ENCODE measurements around the gene STARD5. TPM values are rescaled to one million over a fixed set of nuclear protein-coding genes. Genes with fewer than 3 reads are reported as not detected.

STARD5 gene
- total and polyA plus RNA-seq, 8 donors: 1.1 to 4.0 (median 2.1) TPM

DNA sequence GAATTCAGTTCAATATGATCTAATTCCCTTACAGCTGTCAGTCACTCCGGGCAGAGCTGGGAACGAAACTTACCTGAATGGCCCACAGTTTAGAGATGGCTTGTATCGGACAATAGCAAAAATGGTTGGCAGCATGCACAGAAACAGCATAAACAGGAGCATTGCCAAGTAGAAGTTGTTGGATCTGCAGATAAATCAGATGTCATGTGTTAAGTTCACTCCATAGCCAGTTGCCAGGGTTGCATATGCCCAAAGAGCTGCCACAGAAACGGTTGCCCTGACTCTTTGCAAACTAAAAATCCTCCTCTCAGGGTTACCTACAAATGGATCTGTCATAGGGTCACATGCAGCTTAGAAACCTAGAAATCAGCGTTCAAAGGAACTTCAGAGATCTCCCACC, 15.4 kb upstream of the STARD5 start:
- DNase-seq (no peak), FAIRE-seq (no peak), ATAC-seq (no peak)
- intact Hi-C loops (cut with DNase I): no loop called here
- TF ChIP-seq, protein P1, sequence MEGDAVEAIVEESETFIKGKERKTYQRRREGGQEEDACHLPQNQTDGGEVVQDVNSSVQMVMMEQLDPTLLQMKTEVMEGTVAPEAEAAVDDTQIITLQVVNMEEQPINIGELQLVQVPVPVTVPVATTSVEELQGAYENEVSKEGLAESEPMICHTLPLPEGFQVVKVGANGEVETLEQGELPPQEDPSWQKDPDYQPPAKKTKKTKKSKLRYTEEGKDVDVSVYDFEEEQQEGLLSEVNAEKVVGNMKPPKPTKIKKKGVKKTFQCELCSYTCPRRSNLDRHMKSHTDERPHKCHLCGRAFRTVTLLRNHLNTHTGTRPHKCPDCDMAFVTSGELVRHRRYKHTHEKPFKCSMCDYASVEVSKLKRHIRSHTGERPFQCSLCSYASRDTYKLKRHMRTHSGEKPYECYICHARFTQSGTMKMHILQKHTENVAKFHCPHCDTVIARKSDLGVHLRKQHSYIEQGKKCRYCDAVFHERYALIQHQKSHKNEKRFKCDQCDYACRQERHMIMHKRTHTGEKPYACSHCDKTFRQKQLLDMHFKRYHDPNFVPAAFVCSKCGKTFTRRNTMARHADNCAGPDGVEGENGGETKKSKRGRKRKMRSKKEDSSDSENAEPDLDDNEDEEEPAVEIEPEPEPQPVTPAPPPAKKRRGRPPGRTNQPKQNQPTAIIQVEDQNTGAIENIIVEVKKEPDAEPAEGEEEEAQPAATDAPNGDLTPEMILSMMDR (IDR thresholded peaks at IDR 0.05): no peak
- WGBS, 2 donors: 51 to 56% methylated on average over 5 of the region's 5 CpGs
- peaks cover 0 to 9% (median 0%) of the 10 kb centered on the region in 3 donors for H3K4me1 ChIP-seq
- H3K4me3 ChIP-seq: no peak overlapping the region
- no peaks in the 10 kb centered on the region for H3K36me3 ChIP-seq
- H3K9me3 ChIP-seq: no peaks in the 10 kb centered on the region
- no peak overlapping the region for H3K27ac ChIP-seq
- H3K27me3 ChIP-seq: no peaks in the 10 kb centered on the region

DNA sequence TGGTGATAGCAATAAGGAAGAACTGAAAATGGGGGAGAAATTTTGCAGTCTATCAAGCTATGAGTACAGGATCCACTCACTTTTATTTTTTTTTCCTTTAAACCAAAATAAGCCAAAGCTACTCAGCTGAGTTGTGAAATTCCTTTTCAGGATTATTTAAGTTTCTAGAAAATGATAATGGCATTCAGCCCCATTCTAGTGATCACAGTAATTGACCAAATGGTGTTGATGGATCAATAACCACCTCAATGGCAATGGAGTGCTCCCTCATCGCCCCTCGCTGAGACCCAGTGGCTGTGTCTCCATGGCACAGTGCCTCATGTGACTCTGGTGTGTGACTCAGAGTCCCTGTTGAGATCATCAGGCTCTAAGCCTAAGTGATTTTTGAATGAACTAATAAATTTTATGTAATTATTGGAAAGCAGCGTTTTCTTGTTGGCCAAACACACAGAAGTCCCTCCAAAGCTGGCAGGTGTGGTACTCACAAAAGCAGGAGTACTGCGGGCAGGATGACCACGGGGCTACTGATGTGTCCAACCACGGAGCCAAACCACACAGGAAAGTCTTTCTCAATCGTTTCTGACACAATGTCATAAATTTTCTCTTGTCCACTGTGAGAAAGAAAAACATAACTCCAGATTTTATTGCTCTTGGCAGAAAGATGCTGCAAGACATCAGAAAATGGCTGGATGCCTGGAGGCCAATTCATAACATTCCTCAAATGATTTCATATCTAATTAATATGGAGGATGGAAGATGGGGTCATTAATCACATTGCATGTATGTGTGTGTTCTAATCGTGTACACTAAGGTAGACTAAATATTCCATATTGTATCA, 14.4 kb upstream of the STARD5 start:
- Histone ChIP-seq H3K4me3 (no peak overlapping the region), H3K27me3 (no peaks in the 10 kb centered on the region), H3K36me3 (no peaks in the 10 kb centered on the region), H3K9me3 (no peaks in the 10 kb centered on the region), H3K27ac (peak overlapping the region in 2 of 4 donors; percentile 25 to 49), H3K4me1 (peaks cover 0 to 9% (median 0%) of the 10 kb centered on the region in 3 donors)
- intact Hi-C loops (cut with DNase I): no loop called here
- DNase-seq (peak in 2 of 6 donors; percentile 5 to 22), ATAC-seq (peak; percentile 55 to 78 (median 65)), FAIRE-seq (no peak)
- TF ChIP-seq, protein P1 (IDR thresholded peaks at IDR 0.05): no peak
- WGBS, 2 donors: 55 to 56% methylated on average over 8 of the region's 8 CpGs

DNA sequence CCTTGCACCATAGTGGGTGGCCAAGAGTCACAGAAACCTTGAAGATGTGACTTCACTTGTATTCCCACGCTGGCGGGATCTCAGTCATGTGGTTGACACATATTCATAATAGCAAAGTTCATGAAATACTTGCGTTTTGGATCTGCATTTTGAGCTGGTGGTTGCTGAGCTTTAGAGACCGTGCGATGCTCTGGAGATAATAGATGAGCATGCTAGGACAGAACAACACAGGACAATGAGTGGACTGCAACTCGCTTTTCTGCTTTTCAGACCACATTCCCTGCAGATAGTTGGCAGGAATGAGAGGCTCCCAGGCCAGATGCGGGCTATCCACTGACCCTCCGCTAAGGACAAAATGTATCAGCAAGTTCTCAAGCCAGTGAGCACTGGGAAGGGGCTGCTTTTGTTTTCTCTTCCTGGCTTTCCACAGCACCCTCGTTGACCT, 13.8 kb upstream of the STARD5 start:
- no peaks in the 10 kb centered on the region for H3K36me3 ChIP-seq
- no peaks in the 10 kb centered on the region for H3K27me3 ChIP-seq
- TF ChIP-seq, protein P1 (IDR thresholded peaks at IDR 0.05): no peak
- peaks cover 0 to 9% (median 0%) of the 10 kb centered on the region in 3 donors for H3K4me1 ChIP-seq
- ATAC-seq (peak in 2 of 4 donors; percentile 12 to 16), FAIRE-seq (no peak), DNase-seq (no peak)
- no peaks in the 10 kb centered on the region for H3K9me3 ChIP-seq
- intact Hi-C loops (cut with DNase I): no loop called here
- no peak overlapping the region for H3K4me3 ChIP-seq
- 81 to 84% methylated on average over 9 of the region's 9 CpGs for WGBS, 2 donors
- peak overlapping the region in 1 of 4 donors; percentile 49 for H3K27ac ChIP-seq

DNA sequence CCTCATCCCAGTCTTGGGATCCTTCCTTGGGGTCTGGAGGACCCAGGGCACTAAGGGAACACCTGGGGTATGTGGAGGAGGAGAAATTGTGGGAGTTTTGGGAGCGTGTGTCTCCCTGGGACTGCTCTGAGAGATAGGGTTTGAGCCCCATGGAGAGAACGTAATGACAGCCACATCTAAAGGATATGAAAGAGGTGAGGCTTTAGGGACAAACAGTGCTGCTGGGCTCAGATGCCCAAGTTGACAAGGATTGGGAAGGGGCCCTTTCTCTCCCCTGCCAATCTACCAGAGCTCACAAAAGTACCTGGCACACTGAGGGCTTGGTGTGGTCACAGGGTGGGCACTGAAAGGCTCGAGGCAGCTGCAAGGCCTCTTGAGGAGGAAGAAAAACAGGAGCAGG, 13.3 kb upstream of the STARD5 start:
- Histone ChIP-seq H3K36me3 (no peaks in the 10 kb centered on the region), H3K9me3 (no peaks in the 10 kb centered on the region), H3K27me3 (no peaks in the 10 kb centered on the region), H3K4me1 (peaks cover 0 to 9% (median 0%) of the 10 kb centered on the region in 3 donors), H3K27ac (no peak overlapping the region), H3K4me3 (no peak overlapping the region)
- ATAC-seq (no peak), DNase-seq (no peak), FAIRE-seq (no peak)
- intact Hi-C loops (cut with DNase I): no loop called here
- WGBS, 2 donors: 93 to 97% methylated on average over 3 of the region's 3 CpGs
- TF ChIP-seq, protein P1 (IDR thresholded peaks at IDR 0.05): no peak

DNA sequence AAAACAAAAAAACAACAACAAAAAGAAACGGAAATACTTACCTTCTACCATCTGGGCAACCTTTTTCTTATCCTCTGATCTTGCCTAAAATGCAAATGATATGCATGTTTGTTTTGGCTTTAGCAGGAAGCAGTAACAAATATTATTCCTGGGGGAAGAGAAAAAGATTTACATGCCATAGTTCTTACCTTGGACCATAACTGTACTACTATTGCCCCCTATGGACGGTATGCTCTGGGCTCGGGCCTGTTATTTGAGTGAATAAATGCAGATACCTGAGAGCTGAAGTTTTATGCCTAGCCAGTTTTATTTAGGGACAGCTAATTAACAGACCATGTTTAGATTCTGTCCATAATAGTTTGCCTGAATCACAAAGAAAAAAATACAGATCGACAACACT, 12.6 kb upstream of the STARD5 start:
- intact Hi-C loops (cut with DNase I): no loop called here
- peaks cover 0 to 9% (median 0%) of the 10 kb centered on the region in 3 donors for H3K4me1 ChIP-seq
- ATAC-seq (peak in 1 of 4 donors; percentile 36), FAIRE-seq (no peak), DNase-seq (no peak)
- 83 to 87% methylated on average over 4 of the region's 4 CpGs for whole genome bisulfite sequencing, 2 donors
- no peaks in the 10 kb centered on the region for H3K27me3 ChIP-seq
- no peaks in the 10 kb centered on the region for H3K9me3 ChIP-seq
- TF ChIP-seq, protein P1 (IDR thresholded peaks at IDR 0.05): no peak
- no peaks in the 10 kb centered on the region for H3K36me3 ChIP-seq
- H3K4me3 ChIP-seq: no peak overlapping the region
- H3K27ac ChIP-seq: no peak overlapping the region
